Right lobe of liver (tissue), 6 donors: ENCODE results near the gene CLEC3B. TPM values are rescaled to one million over a fixed set of nuclear protein-coding genes. Genes with fewer than 3 reads are reported as not detected.
A peak's percentile ranks its signal among the peaks of the same experiment; 100 is the strongest.

Experiments
- ATAC-seq, 4 donors: fragments of 200-7000 bp; cut with Tn5 transposase; one replicate each; pipeline ENCODE4 v1.9.1; 2020; ENCODE audit warnings: mild to moderate bottlenecking in 4 of 4, moderate library complexity in 4 of 4
- DNase-seq, 3 donors: peaks; one replicate each; pipeline ENCODE4 v3.0.0-alpha.2; 2020
- H3K27ac ChIP-seq, 3 donors: fragments of 200-600 bp; one replicate each; pipeline ENCODE4 v1.8.0; 2022
- H3K27me3 ChIP-seq, 2 donors: fragments of 200-600 bp; one replicate each; pipeline ENCODE4 v1.8.0; 2022
- H3K36me3 ChIP-seq, 4 donors: fragments of 200-600 bp; sonication (generic) in 1 of 4; one replicate each; pipeline versions ENCODE4 v1.5.1 to v1.8.0; 2017 to 2022; ENCODE audit warnings: control low read depth in 1 of 4
- H3K4me1 ChIP-seq, 4 donors: fragments of 200-600 bp; sonication (generic) in 1 of 4; one replicate each; pipeline versions ENCODE4 v1.5.1 to v1.8.0; 2017 to 2022; ENCODE audit warnings: control low read depth in 1 of 4
- H3K4me3 ChIP-seq, 3 donors: fragments of 200-600 bp; one replicate each; pipeline ENCODE4 v1.8.0; 2022
- H3K9me3 ChIP-seq, 4 donors: fragments of 200-600 bp; sonication (generic) in 1 of 4; one replicate each; pipeline versions ENCODE4 v1.5.1 to v1.8.0; 2017 to 2022; ENCODE audit warnings: control low read depth in 1 of 4
- CTCF ChIP-seq, 4 donors: fragments of 200-600 bp in 3 of 4; fragments of 450-650 bp in 1 of 4; IDR thresholded peaks; one replicate each; pipeline versions ENCODE4 v1.5.1 to v1.8.0; 2016 to 2022; ENCODE audit warnings: antibody characterized with exemption in 4 of 4, mild to moderate bottlenecking in 2 of 4
- POLR2A ChIP-seq: fragments of 450-650 bp; IDR thresholded peaks from one replicate; pipeline ENCODE4 v1.6.1; 2017; ENCODE audit warnings: antibody characterized with exemption, mild to moderate bottlenecking
- WGBS: methylation state at CpG from one replicate; pipeline ENCODE4 v1.1.6; 2018; ENCODE audit warnings: low coverage, low lambda C conversion rate; ENCODE audit not compliant: insufficient coverage; ENCODE audit errors: missing lambda C conversion rate; 5-methylcytosine and 5-hydroxymethylcytosine counted together
- intact Hi-C, 2 donors: fragments of 100-400 bp; cut with DNase I; formaldehyde crosslinking; loops; one replicate each; pipeline versions ENCODE4 v1.11.2 to v1.14.1; 2022
- total RNA-seq, 6 experiments: library from RNA; depleted of rRNA in 2 of 6; stranded (reverse); fragments of >200 nt in 2 of 6; fragmentation: NEBNext Ultra II Directional in 3 of 6; extraction: Animal tissue kit (Norgen Biotek cat#: 25700) in 3 of 6; gene quantifications; one replicate each; pipeline versions ENCODE4 v1.1.0 to v1.2.4, GENCODE V29; 2016 to 2023
- donor health status: DM: no; HTN: yes; CAD: no.
- donor health status: DM: no; HTN: no; CAD: no.
- donor health status: DM: no; HTN: no; CAD: no.
- donor health status: DM: no; HTN: yes; CAD: no.
- donor health status: DM: no; HTN: yes; CAD: no.

Gene CLEC3B
- total RNA-seq, 6 experiments from 2014 or later = 14.4 to 22.1 (median 19.6) TPM

- H3K36me3 ChIP-seq = no peaks in the 10 kb centered on the region
- no peaks in the 10 kb centered on the region for H3K9me3 ChIP-seq
- intact Hi-C loops = no loop called here
- no peaks in the 10 kb centered on the region for H3K4me1 ChIP-seq
- DNase-seq = no peak
- H3K4me3 ChIP-seq = no peak overlapping the region
- no peak for TF ChIP-seq CTCF (IDR thresholded peaks at IDR 0.05)
- TF ChIP-seq POLR2A = no peak
- 44% methylated on average over 6 of the region's 6 CpGs for WGBS
- ATAC-seq = peak; percentile 7 to 51 (median 39)
- H3K27me3 ChIP-seq = no peaks in the 10 kb centered on the region
- H3K27ac ChIP-seq = peak overlapping the region in 1 of 3 donors; percentile 43
Observed at GRCh38 chr3:45024542-45025255, 1.4 kb upstream of the CLEC3B start.

GRCh38 chr3:45026957-45027356 is 854 bp downstream of the CLEC3B start:
- ATAC-seq = peak in 3 of 4 donors; percentile 22 to 38 (median 28)
- Histone ChIP-seq H3K27me3 (no peaks in the 10 kb centered on the region), H3K27ac (peak overlapping the region in 2 of 3 donors; percentile 15 to 29), H3K4me3 (peak overlapping the region in 1 of 3 donors; percentile 8), H3K4me1 (no peaks in the 10 kb centered on the region), H3K9me3 (no peaks in the 10 kb centered on the region), H3K36me3 (no peaks in the 10 kb centered on the region)
- TF ChIP-seq POLR2A (no peak), CTCF (IDR thresholded peaks at IDR 0.05) (no peak)
- 42% methylated on average over 4 of the region's 4 CpGs for WGBS
- DNase-seq = no peak
- intact Hi-C loops = no loop called here

GRCh38 chr3:45027441-45027840 is 1.3 kb downstream of the CLEC3B start:
- no peak for TF ChIP-seq POLR2A
- no peak for TF ChIP-seq CTCF (IDR thresholded peaks at IDR 0.05)
- intact Hi-C loops = no loop called here
- WGBS = 85% methylated on average over 4 of the region's 4 CpGs
- Histone ChIP-seq H3K9me3 (no peaks in the 10 kb centered on the region), H3K4me3 (no peak overlapping the region), H3K36me3 (no peaks in the 10 kb centered on the region), H3K27me3 (no peaks in the 10 kb centered on the region), H3K4me1 (no peaks in the 10 kb centered on the region), H3K27ac (no peak overlapping the region)
- DNase-seq (no peak), ATAC-seq (no peak)

GRCh38 chr3:45029216-45029615 is 3.1 kb downstream of the CLEC3B start:
- Histone ChIP-seq H3K36me3 (no peaks in the 10 kb centered on the region), H3K4me1 (no peaks in the 10 kb centered on the region), H3K4me3 (no peak overlapping the region), H3K27ac (no peak overlapping the region), H3K27me3 (no peaks in the 10 kb centered on the region), H3K9me3 (no peaks in the 10 kb centered on the region)
- 72% methylated on average over 2 of the region's 2 CpGs for WGBS
- ATAC-seq (no peak), DNase-seq (no peak)
- TF ChIP-seq POLR2A (no peak), CTCF (IDR thresholded peaks at IDR 0.05) (no peak)
- intact Hi-C loops = no loop called here
